Body of pancreas (tissue), 4 donors: ENCODE data around the gene CD47.

Experiments used
- POLR2A ChIP-seq, 3 donors: fragments of 450-650 bp; IDR thresholded peaks; one replicate each; pipeline ENCODE4 v1.6.1; 2016; ENCODE audit warnings: antibody characterized with exemption in 3 of 3, mild to moderate bottlenecking in 2 of 3
- TF ChIP-seq, protein P1 (sequence below), 7 experiments: fragments of 450-650 bp in 4 of 7; fragments of 200-600 bp in 3 of 7; sonication (generic) in 3 of 7; IDR thresholded peaks; one replicate each; pipeline ENCODE4 v1.5.1; 2016 to 2019; ENCODE audit warnings: antibody characterized with exemption in 7 of 7

DNA sequence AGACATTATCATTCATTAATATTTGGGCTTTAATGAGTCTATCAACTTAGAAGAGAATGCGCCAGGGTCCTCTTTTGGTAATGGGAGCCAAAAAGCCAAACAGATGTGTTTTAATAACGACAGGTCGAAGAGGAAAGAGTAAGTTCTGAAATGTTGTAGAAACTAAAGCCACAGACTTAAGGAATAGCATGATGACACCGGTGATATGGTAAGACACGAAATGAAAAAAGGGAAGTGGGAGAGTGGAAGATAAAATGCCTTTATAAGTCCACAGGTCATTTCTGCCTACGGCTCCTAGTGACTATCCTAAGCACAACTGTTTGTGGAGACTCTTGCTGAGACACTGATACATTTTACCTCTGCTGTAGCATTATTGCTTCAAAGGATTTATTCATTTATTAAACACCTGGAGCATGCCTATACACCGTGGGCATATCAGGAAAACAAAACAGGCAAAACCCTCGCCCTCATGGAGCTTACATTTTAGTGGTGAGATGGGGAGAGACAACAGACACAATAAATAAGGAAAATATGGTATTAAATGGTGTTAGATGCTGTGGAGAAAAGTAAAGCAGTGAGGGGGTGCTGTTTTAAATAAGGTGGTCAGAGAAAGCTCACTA lies 11.7 kb upstream of the CD47 start:
- no peak for TF ChIP-seq POLR2A (IDR thresholded peaks at IDR 0.05)
- TF ChIP-seq, protein P1, sequence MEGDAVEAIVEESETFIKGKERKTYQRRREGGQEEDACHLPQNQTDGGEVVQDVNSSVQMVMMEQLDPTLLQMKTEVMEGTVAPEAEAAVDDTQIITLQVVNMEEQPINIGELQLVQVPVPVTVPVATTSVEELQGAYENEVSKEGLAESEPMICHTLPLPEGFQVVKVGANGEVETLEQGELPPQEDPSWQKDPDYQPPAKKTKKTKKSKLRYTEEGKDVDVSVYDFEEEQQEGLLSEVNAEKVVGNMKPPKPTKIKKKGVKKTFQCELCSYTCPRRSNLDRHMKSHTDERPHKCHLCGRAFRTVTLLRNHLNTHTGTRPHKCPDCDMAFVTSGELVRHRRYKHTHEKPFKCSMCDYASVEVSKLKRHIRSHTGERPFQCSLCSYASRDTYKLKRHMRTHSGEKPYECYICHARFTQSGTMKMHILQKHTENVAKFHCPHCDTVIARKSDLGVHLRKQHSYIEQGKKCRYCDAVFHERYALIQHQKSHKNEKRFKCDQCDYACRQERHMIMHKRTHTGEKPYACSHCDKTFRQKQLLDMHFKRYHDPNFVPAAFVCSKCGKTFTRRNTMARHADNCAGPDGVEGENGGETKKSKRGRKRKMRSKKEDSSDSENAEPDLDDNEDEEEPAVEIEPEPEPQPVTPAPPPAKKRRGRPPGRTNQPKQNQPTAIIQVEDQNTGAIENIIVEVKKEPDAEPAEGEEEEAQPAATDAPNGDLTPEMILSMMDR (IDR thresholded peaks at IDR 0.05): no peak
